ENCODE data around the gene RABGAP1L.

- TF ChIP-seq CTCF (IDR thresholded peaks at IDR 0.05): no peak
- no peak for TF ChIP-seq POLR2A (IDR thresholded peaks at IDR 0.05)
Observed at GRCh38 chr1:174812016-174812415, 652.7 kb downstream of the RABGAP1L start.

Data from thyroid gland (tissue), 4 donors.